SK-N-MC (cell line): ENCODE results near the gene PCSK5.
"Not testable (repeated sequence)": the region's sequence is repeated elsewhere in the genome, so short reads cannot be mapped to it uniquely, and the experiment has no call there.

Source experiments
- DNase-seq: peaks from one replicate; pipeline ENCODE4 v3.0.0-alpha.2; 2011; ENCODE audit warnings: low read depth, low spot score
- H3K27ac ChIP-seq: fragments of 200-600 bp; sonication (generic); 2 replicates; pipeline ENCODE4 v1.5.1; 2016; ENCODE audit warnings: mixed run types
- H3K36me3 ChIP-seq: fragments of 200-600 bp; sonication (generic); 2 replicates; pipeline ENCODE4 v1.6.1; 2017; ENCODE audit warnings: antibody characterized with exemption, low read length, mixed read lengths; ENCODE audit not compliant: insufficient read depth
- H3K4me3 ChIP-seq: fragments of 200-600 bp; sonication (generic); 2 replicates; pipeline ENCODE4 v1.5.1; 2016
- H3K9ac ChIP-seq: fragments of 200-600 bp; sonication (generic); 2 replicates; pipeline ENCODE4 v1.8.0; 2017; ENCODE audit warnings: mixed run types, mixed read lengths; ENCODE audit not compliant: insufficient read length
- H3K9me3 ChIP-seq: fragments of 200-600 bp; sonication (generic); 2 replicates; pipeline ENCODE4 v1.6.1; 2017; ENCODE audit warnings: low read depth, mild to moderate bottlenecking, antibody characterized with exemption, low read length, moderate library complexity, mixed read lengths
- EZH2 ChIP-seq: fragments of 200-600 bp; sonication (generic); IDR thresholded peaks from one replicate; pipeline ENCODE4 v1.6.1; 2017; ENCODE audit warnings: antibody characterized with exemption
- FOXP2 ChIP-seq: optimal IDR thresholded peaks from 2 replicates; pipeline ENCODE3; 2011; ENCODE audit warnings: mild to moderate bottlenecking, moderate library complexity; ENCODE audit not compliant: insufficient read depth; ENCODE audit errors: extremely low read length, control extremely low read depth
- POLR2AphosphoS5 ChIP-seq: IDR thresholded peaks from 2 replicates; pipeline ENCODE4 v1.6.1; 2012; ENCODE audit warnings: mild to moderate bottlenecking, low read depth, low read length, borderline replicate concordance

PCSK5 gene

DNA sequence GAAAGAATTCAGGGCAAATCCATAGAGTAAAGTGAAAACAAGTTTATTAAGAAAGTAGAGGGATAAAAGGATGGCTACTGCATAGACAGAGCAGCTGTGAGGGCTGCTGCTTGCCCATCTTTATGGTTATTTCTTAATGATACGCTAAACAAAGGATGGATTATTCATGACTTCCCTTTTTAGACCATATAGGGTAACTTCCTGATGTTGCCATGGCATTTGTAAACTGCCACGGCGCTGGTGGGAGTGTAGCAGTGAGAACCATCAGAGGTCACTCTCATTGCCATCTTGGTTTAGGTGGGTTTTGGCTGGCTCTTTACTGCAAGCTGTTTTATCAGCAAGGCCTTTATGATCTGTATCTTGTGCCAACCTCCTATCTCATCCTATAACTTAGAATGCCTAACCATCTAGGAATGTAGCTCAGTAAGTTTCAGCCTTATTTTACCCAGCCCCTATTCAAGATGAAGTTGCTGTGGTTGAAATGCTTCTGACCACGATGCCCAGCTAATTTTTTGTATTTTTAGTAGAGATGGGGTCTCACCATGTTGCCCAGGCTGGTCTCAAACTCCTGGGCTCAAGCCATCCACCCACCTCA lies 461.6 kb downstream of the PCSK5 start:
- no peak for TF ChIP-seq EZH2
- TF ChIP-seq FOXP2, result no peak
- no peak for TF ChIP-seq POLR2AphosphoS5
- Histone ChIP-seq H3K27ac (no peak overlapping the region), H3K36me3 (no peaks in the 10 kb centered on the region), H3K9me3 (no peaks in the 10 kb centered on the region), H3K4me3 (no peak overlapping the region), H3K9ac (no peak overlapping the region)
- no peak for DNase-seq

DNA sequence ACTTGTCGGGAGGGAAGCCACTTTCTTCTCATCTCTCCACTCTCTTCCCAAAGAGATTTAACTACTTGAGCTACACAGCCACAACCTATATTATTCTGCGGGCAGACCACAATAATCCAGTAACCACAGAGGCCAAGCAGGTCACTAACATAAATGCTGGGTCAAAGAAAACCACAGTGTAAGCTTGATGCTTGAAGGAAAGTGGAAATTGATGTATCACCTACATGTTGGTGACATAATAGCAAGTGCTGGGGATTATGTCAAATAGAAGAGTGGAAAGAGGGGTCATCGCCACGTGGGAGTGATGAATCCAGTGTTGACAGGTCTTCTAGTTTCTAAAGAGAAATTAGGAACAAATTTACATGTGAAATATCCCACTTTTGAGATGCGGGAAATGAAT lies 462.8 kb downstream of the PCSK5 start:
- no peak overlapping the region for H3K9ac ChIP-seq
- H3K4me3 ChIP-seq, result no peak overlapping the region
- H3K27ac ChIP-seq, result no peak overlapping the region
- no peak for DNase-seq
- no peaks in the 10 kb centered on the region for H3K36me3 ChIP-seq
- H3K9me3 ChIP-seq, result no peaks in the 10 kb centered on the region
- no peak for TF ChIP-seq FOXP2
- TF ChIP-seq POLR2AphosphoS5, result no peak
- TF ChIP-seq EZH2, result no peak

DNA sequence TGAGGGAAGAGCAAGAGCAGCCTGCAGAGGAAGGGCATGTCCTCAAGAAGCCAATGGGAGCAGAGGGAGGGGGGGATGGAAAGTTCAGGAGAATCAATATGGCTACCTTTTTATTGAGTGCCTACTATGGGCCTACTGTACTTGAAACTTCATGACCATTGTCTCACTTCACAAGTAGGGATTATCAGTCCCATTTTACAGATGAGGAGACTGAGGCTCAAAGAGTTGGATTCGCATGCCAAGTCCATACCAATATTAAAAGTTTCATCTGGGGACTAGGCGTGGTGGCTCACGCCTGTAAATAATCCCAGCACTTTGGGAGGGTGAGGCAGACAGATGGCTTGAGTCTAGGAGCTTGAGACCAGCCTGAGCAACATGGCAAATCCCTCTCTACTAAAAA lies 463.7 kb downstream of the PCSK5 start:
- Histone ChIP-seq H3K27ac (no peak overlapping the region), H3K36me3 (no peaks in the 10 kb centered on the region), H3K9ac (no peak overlapping the region), H3K9me3 (no peaks in the 10 kb centered on the region), H3K4me3 (no peak overlapping the region)
- TF ChIP-seq FOXP2 (no peak), POLR2AphosphoS5 (no peak), EZH2 (no peak)
- DNase-seq, result no peak

- no peak overlapping the region for H3K27ac ChIP-seq
- H3K4me3 ChIP-seq, result no peak overlapping the region
- TF ChIP-seq EZH2 (no peak), FOXP2 (no peak)
- H3K9me3 ChIP-seq, result no peaks in the 10 kb centered on the region
- DNase-seq, result no peak
- no peak overlapping the region for H3K9ac ChIP-seq
- no peaks in the 10 kb centered on the region for H3K36me3 ChIP-seq
Measured at GRCh38 chr9:76355886-76356285, 465.4 kb downstream of the PCSK5 start.

DNA sequence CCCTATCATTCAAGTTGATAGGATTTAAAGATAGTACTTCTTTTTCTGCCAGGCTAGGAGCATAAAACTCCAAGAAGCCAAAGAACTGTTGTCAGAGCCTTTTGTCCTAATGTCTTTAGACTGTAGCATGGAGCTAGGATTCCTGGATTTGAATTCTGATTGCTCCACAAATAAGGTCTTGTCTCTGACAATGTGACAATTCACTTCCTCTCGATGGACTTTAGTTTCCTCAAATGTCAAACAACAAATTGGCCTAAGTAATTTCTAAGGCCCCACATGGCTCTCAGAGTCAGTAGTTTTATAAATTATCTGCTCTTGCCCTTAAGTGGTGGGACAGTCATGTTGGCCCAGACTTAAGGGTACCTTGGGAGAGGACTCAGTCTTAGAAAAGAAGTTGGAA lies 467.1 kb downstream of the PCSK5 start:
- Histone ChIP-seq H3K4me3 (no peak overlapping the region), H3K36me3 (no peaks in the 10 kb centered on the region), H3K27ac (no peak overlapping the region), H3K9ac (no peak overlapping the region), H3K9me3 (no peaks in the 10 kb centered on the region)
- DNase-seq, result no peak
- TF ChIP-seq POLR2AphosphoS5 (no peak), FOXP2 (no peak), EZH2 (no peak)

DNA sequence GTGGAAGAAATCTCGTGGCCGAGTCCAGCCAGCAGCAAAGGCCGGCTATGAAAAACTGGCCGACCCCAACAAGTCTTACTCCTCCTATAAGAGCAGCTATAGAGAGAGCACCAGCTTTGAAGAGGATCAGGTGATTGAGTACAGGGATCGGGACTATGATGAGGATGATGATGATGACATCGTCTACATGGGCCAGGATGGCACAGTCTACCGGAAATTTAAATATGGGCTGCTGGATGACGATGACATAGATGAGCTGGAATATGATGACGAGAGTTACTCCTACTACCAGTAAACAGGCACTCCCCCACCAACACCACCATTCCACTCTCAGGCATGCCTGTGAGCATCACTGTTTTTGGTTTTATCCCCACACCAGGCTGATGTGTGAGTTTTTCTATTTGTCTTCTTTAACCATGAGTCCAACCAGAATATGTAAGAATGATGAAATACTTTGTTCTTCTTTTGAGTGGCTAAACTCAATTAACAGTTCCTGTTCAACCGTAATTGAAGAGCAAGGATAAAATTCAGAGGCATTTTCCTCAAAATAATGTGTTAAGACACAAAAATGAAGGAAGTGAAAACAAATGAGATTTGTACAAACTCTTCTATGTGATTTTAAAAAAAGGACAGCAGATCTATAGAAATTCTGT lies 468.3 kb downstream of the PCSK5 start:
- no peaks in the 10 kb centered on the region for H3K9me3 ChIP-seq
- H3K36me3 ChIP-seq, result no peaks in the 10 kb centered on the region
- no peak for DNase-seq
- TF ChIP-seq EZH2, result no peak
- TF ChIP-seq POLR2AphosphoS5, result no peak
- no peak for TF ChIP-seq FOXP2
- no peak overlapping the region for H3K9ac ChIP-seq
- no peak overlapping the region for H3K4me3 ChIP-seq
- H3K27ac ChIP-seq, result no peak overlapping the region

DNA sequence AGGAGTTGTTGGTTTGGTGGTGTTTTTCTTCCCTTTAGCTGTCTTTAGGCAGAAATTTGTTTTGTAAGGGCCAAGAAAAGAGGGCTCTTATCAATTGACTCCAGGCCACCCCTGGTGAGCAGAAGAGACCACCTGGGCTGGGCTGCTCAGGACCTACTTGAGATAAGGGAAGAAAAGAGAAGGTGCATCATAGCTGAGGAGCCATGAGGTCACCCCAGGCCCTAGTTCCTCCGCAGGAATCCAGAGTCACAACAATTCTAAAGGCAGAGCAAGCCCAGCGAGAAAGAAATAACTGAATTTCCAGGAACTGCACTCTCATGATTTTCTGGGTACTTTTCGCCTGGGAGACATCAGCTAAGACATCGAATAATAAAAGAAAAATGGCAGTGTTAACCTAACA lies 468.9 kb downstream of the PCSK5 start:
- Histone ChIP-seq H3K4me3 (no peak overlapping the region), H3K9me3 (no peaks in the 10 kb centered on the region), H3K9ac (no peak overlapping the region), H3K36me3 (no peaks in the 10 kb centered on the region), H3K27ac (no peak overlapping the region)
- no peak for TF ChIP-seq POLR2AphosphoS5
- TF ChIP-seq EZH2, result no peak
- TF ChIP-seq FOXP2, result no peak
- DNase-seq, result no peak

- H3K27ac ChIP-seq, result no peak overlapping the region
- H3K9me3 ChIP-seq, result no peaks in the 10 kb centered on the region
- no peak overlapping the region for H3K9ac ChIP-seq
- H3K36me3 ChIP-seq, result no peaks in the 10 kb centered on the region
- TF ChIP-seq POLR2AphosphoS5 (no peak), FOXP2 (no peak), EZH2 (no peak)
- no peak overlapping the region for H3K4me3 ChIP-seq
- no peak for DNase-seq
Measured at GRCh38 chr9:76359766-76360165, 469.3 kb downstream of the PCSK5 start.

DNA sequence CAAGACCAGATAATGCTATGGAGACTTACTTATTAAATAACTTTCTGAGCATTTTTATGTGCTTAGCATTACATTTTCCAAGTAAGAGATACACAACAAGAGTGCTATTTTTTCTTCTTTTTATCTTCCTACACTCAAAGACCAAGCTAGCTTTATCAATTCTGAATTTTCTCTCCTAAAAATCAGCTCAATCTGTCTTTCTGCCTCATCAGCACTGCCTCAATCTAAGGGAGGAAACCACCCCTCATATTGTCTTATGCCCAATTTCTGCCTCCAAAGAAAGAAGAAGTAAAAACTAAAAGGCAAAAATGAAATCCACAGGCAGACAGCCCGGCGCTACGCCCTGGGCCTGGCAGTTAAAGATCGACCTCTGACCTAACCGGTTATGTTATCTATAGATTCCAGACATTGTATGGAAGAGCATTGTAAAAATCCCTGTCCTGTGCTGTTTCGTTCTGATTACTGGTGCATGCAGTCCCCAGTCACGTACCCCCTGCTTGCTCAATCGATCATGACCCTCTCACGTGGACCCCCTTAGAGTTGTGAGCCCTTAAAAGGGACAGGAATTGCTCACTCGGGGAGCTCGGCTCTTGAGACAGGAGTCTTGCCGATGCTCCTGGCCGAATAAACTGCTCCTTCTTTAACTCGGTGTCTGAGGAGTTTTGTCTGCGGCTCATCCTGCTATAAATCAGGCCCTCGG lies 472.0 kb downstream of the PCSK5 start:
- not testable (repeated sequence) for H3K4me3 ChIP-seq, H3K9ac ChIP-seq, H3K27ac ChIP-seq, H3K9me3 ChIP-seq, H3K36me3 ChIP-seq, DNase-seq
